ENCODE results near the gene FRMD4B.

DNA sequence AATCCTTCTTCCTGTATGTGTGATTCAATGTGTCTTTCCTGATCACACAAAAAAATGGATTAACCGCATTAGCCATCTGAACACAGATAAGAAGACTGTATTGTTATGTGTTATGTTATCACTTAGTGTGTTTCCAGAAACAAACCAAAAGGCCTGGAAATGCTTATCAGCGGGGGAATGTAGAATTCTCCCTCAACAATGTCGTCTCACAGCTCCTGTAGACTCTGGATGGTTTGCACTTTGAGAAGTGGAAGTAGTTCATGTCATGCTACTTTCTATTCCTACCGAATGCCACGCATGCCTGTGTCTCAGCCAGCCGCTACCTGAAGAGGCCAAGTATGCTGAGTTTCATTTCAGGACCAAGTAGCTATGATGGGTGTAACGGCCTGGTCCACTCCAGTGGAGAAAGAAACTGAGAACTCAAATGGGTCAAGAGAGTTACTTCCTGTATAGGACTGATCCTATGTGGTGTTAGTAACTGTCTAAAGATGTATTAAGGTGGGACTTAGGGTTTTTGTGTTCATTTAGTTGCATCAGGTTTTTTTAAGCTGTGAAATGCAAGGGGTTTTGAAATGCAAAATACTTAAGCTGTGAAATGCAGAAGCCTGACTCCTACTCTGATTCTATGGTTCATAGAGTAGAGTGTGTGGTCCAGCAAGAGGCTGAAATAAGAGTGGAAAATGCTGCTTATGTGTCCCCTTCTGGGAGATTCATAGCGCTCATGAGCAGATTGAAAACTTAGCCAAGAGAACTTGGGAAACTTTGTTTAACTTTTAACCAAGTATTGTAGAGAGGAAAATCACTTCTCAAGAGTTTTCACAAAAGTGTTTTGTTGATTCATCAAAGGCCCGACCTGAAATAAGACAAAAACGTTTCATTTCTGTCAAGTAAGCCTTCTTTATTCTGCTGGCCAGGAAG is 145.0 kb downstream of the FRMD4B start:
- TF ChIP-seq, protein P1, sequence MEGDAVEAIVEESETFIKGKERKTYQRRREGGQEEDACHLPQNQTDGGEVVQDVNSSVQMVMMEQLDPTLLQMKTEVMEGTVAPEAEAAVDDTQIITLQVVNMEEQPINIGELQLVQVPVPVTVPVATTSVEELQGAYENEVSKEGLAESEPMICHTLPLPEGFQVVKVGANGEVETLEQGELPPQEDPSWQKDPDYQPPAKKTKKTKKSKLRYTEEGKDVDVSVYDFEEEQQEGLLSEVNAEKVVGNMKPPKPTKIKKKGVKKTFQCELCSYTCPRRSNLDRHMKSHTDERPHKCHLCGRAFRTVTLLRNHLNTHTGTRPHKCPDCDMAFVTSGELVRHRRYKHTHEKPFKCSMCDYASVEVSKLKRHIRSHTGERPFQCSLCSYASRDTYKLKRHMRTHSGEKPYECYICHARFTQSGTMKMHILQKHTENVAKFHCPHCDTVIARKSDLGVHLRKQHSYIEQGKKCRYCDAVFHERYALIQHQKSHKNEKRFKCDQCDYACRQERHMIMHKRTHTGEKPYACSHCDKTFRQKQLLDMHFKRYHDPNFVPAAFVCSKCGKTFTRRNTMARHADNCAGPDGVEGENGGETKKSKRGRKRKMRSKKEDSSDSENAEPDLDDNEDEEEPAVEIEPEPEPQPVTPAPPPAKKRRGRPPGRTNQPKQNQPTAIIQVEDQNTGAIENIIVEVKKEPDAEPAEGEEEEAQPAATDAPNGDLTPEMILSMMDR (IDR thresholded peaks at IDR 0.05): no peak
- TF ChIP-seq POLR2A (IDR thresholded peaks at IDR 0.05) (no peak), EP300 (IDR thresholded peaks at IDR 0.05) (no peak)

All from ovary (tissue), 3 donors.